ENCODE results near the gene POU2AF1. TPM values are rescaled to one million over a fixed set of nuclear protein-coding genes. Genes with fewer than 3 reads are reported as not detected.

Gene POU2AF1
- not detected in 2 replicates for total RNA-seq

GRCh38 chr11:111378861-111379601 lies at the start of gene POU2AF1:
Gene POU2AF1 (minus strand): TSS chr11:111379275. CDS start chr11:111379177, 98 bp downstream.

Other genes starting within 250 kb of the POU2AF1 start
- not detected in 2 replicates for gene POU2AF2, start 133.6 kb downstream of the POU2AF1 start, total RNA-seq
- not detected in 2 replicates for gene POU2AF3, start 80.7 kb downstream of the POU2AF1 start, total RNA-seq
- gene BTG4, start 133.1 kb upstream of the POU2AF1 start, total RNA-seq: not detected in 2 replicates
- gene HOATZ, start 135.5 kb upstream of the POU2AF1 start, total RNA-seq: not detected in 2 replicates
- gene LAYN, start 161.4 kb upstream of the POU2AF1 start, total RNA-seq: 2.5 and 9.6 TPM in 2 replicates
- 8.1 and 13.4 TPM in 2 replicates for gene SIK2, start 223.2 kb upstream of the POU2AF1 start, total RNA-seq

Measured in cardiac atrium fibroblast (primary cell).